Measurements from ENCODE around the gene ADIPOR2. TPM values are rescaled to one million over a fixed set of nuclear protein-coding genes. Genes with fewer than 3 reads are reported as not detected.

Gene ADIPOR2
- total RNA-seq, 4 donors from 2014 or later = 40.3 to 47.9 (median 43.4) TPM

- Histone ChIP-seq H3K27ac (no peak overlapping the region), H3K4me1 (peaks cover 19% of the 10 kb centered on the region), H3K36me3 (no peaks in the 10 kb centered on the region), H3K9me3 (no peaks in the 10 kb centered on the region), H3K27me3 (no peaks in the 10 kb centered on the region), H3K4me3 (no peak overlapping the region)
- 91% methylated on average over 21 of the region's 21 CpGs for WGBS
- TF ChIP-seq EP300 (IDR thresholded peaks at IDR 0.05) = no peak
- no peak for TF ChIP-seq POLR2A (IDR thresholded peaks at IDR 0.05)
- TF ChIP-seq CTCF (IDR thresholded peaks at IDR 0.05) = no peak
- TF ChIP-seq POLR2AphosphoS5 (IDR thresholded peaks at IDR 0.05) = no peak
- DNase-seq (ENCODE audit: low spot score in 2 of 2) = peak; percentile 59 to 71
These were observed 108.4 kb downstream of the ADIPOR2 start for GRCh38 chr12:1799051-1799881.

- Histone ChIP-seq H3K4me3 (no peak overlapping the region), H3K36me3 (no peaks in the 10 kb centered on the region), H3K4me1 (peaks cover 23% of the 10 kb centered on the region), H3K27ac (no peak overlapping the region), H3K27me3 (no peaks in the 10 kb centered on the region), H3K9me3 (no peaks in the 10 kb centered on the region)
- TF ChIP-seq CTCF (IDR thresholded peaks at IDR 0.05) (no peak), POLR2A (IDR thresholded peaks at IDR 0.05) (no peak), POLR2AphosphoS5 (IDR thresholded peaks at IDR 0.05) (no peak), EP300 (IDR thresholded peaks at IDR 0.05) (no peak)
- WGBS = 75% methylated on average over 12 of the region's 12 CpGs
- DNase-seq (ENCODE audit: low spot score in 2 of 2) = peak in 1 of 2 donors; percentile 59
These were observed 109.1 kb downstream of the ADIPOR2 start for GRCh38 chr12:1799882-1800400.

- Histone ChIP-seq H3K9me3 (no peaks in the 10 kb centered on the region), H3K27ac (no peak overlapping the region), H3K4me1 (peaks cover 22% of the 10 kb centered on the region), H3K4me3 (no peak overlapping the region), H3K27me3 (no peaks in the 10 kb centered on the region), H3K36me3 (no peaks in the 10 kb centered on the region)
- WGBS = 78% methylated on average over 5 of the region's 14 CpGs
- no peak for TF ChIP-seq CTCF (IDR thresholded peaks at IDR 0.05)
- TF ChIP-seq EP300 (IDR thresholded peaks at IDR 0.05) = no peak
- TF ChIP-seq POLR2A (IDR thresholded peaks at IDR 0.05) = no peak
- TF ChIP-seq POLR2AphosphoS5 (IDR thresholded peaks at IDR 0.05) = no peak
- DNase-seq (ENCODE audit: low spot score in 2 of 2) = peak; percentile 61 to 80
These were observed 109.8 kb downstream of the ADIPOR2 start for GRCh38 chr12:1800401-1801302.

GRCh38 chr12:1801303-1801975, 110.6 kb downstream of the ADIPOR2 start:
- Histone ChIP-seq H3K4me3 (no peak overlapping the region), H3K36me3 (no peaks in the 10 kb centered on the region), H3K4me1 (peaks cover 23% of the 10 kb centered on the region), H3K27me3 (no peaks in the 10 kb centered on the region), H3K27ac (no peak overlapping the region), H3K9me3 (no peaks in the 10 kb centered on the region)
- peak; percentile 36 to 69 for DNase-seq (ENCODE audit: low spot score in 2 of 2)
- TF ChIP-seq CTCF (IDR thresholded peaks at IDR 0.05) = no peak
- TF ChIP-seq EP300 (IDR thresholded peaks at IDR 0.05) = no peak
- no peak for TF ChIP-seq POLR2A (IDR thresholded peaks at IDR 0.05)
- WGBS = 77% methylated on average over 13 of the region's 16 CpGs
